Measurements from ENCODE around the gene CXCL14.

Gene CXCL14

GRCh38 chr5:135608761-135609443, 30.1 kb upstream of the CXCL14 start:
- Histone ChIP-seq H3K27ac (ENCODE audit: low read depth, low read length) (no peak overlapping the region), H3F3A (ENCODE audit: control insufficient read depth, insufficient read depth) (no peaks in the 10 kb centered on the region), H3K4me2 (ENCODE audit: low read length) (no peak overlapping the region), H3K9me3 (ENCODE audit: control insufficient read depth, insufficient read depth, low read length) (no peaks in the 10 kb centered on the region), H3K27me3 (ENCODE audit: control insufficient read depth, low read length) (peaks cover 12% of the 10 kb centered on the region), H3K9me2 (replicated peaks; ENCODE audit: control insufficient read depth, low read length) (no peaks in the 10 kb centered on the region), H3K79me2 (ENCODE audit: control insufficient read depth, low read length) (no peaks in the 10 kb centered on the region), H4K20me1 (ENCODE audit: control insufficient read depth, insufficient read depth, low read depth, low read length) (no peaks in the 10 kb centered on the region), H3K36me3 (ENCODE audit: control insufficient read depth, low read length) (no peaks in the 10 kb centered on the region), H3K4me3 (ENCODE audit: low read length) (no peak overlapping the region), H3K4me1 (ENCODE audit: control insufficient read depth, low read length) (no peaks in the 10 kb centered on the region)
- TF ChIP-seq CTCF (IDR thresholded peaks at IDR 0.05; ENCODE audit: low read depth, low read length, poor library complexity, severe bottlenecking) (no peak), EZH2phosphoT487 (IDR thresholded peaks at IDR 0.05; ENCODE audit: borderline replicate concordance, low read length) (no peak)

GRCh38 chr5:135608361-135608760, 29.6 kb upstream of the CXCL14 start:
- no peaks in the 10 kb centered on the region for H3K4me1 ChIP-seq (ENCODE audit: control insufficient read depth, low read length)
- H3K9me3 ChIP-seq (ENCODE audit: control insufficient read depth, insufficient read depth, low read length), result no peaks in the 10 kb centered on the region
- H3K27me3 ChIP-seq (ENCODE audit: control insufficient read depth, low read length), result peaks cover 12% of the 10 kb centered on the region
- no peaks in the 10 kb centered on the region for H3K9me2 ChIP-seq (replicated peaks; ENCODE audit: control insufficient read depth, low read length)
- no peak overlapping the region for H3K27ac ChIP-seq (ENCODE audit: low read depth, low read length)
- TF ChIP-seq CTCF (IDR thresholded peaks at IDR 0.05; ENCODE audit: low read depth, low read length, poor library complexity, severe bottlenecking), result no peak
- TF ChIP-seq EZH2phosphoT487 (IDR thresholded peaks at IDR 0.05; ENCODE audit: borderline replicate concordance, low read length), result no peak
- H3K79me2 ChIP-seq (ENCODE audit: control insufficient read depth, low read length), result no peaks in the 10 kb centered on the region
- H3K4me2 ChIP-seq (ENCODE audit: low read length), result no peak overlapping the region
- H3F3A ChIP-seq (ENCODE audit: control insufficient read depth, insufficient read depth), result no peaks in the 10 kb centered on the region
- no peaks in the 10 kb centered on the region for H3K36me3 ChIP-seq (ENCODE audit: control insufficient read depth, low read length)
- H3K4me3 ChIP-seq (ENCODE audit: low read length), result no peak overlapping the region
- H4K20me1 ChIP-seq (ENCODE audit: control insufficient read depth, insufficient read depth, low read depth, low read length), result no peaks in the 10 kb centered on the region

GRCh38 chr5:135606431-135606830, 27.6 kb upstream of the CXCL14 start:
- no peaks in the 10 kb centered on the region for H4K20me1 ChIP-seq (ENCODE audit: control insufficient read depth, insufficient read depth, low read depth, low read length)
- H3F3A ChIP-seq (ENCODE audit: control insufficient read depth, insufficient read depth), result no peaks in the 10 kb centered on the region
- no peaks in the 10 kb centered on the region for H3K9me2 ChIP-seq (replicated peaks; ENCODE audit: control insufficient read depth, low read length)
- H3K27me3 ChIP-seq (ENCODE audit: control insufficient read depth, low read length), result peaks cover 12% of the 10 kb centered on the region
- no peaks in the 10 kb centered on the region for H3K9me3 ChIP-seq (ENCODE audit: control insufficient read depth, insufficient read depth, low read length)
- H3K4me2 ChIP-seq (ENCODE audit: low read length), result no peak overlapping the region
- no peaks in the 10 kb centered on the region for H3K36me3 ChIP-seq (ENCODE audit: control insufficient read depth, low read length)
- H3K4me3 ChIP-seq (ENCODE audit: low read length), result no peak overlapping the region
- H3K4me1 ChIP-seq (ENCODE audit: control insufficient read depth, low read length), result no peaks in the 10 kb centered on the region
- no peak overlapping the region for H3K27ac ChIP-seq (ENCODE audit: low read depth, low read length)
- TF ChIP-seq CTCF (IDR thresholded peaks at IDR 0.05; ENCODE audit: low read depth, low read length, poor library complexity, severe bottlenecking) (no peak), EZH2phosphoT487 (IDR thresholded peaks at IDR 0.05; ENCODE audit: borderline replicate concordance, low read length) (no peak)
- no peaks in the 10 kb centered on the region for H3K79me2 ChIP-seq (ENCODE audit: control insufficient read depth, low read length)
